Stimulated activated naive CD8-positive, alpha-beta T cell treated with anti-CD3 and anti-CD28 coated beads, Interleukin-15, Interleukin-2, amounts not matched to agents 100 ng/mL and 50 ng/mL, for 24 hours (primary cell): ENCODE data around the gene THAP4.

ENCODE experiments used
- H3K27ac Mint-ChIP-seq: one replicate; pipeline ENCODE4 v1.8.0; 2021; ENCODE audit warnings: mild to moderate bottlenecking, mixed read lengths
- H3K27me3 Mint-ChIP-seq: one replicate; pipeline ENCODE4 v1.8.0; 2021; ENCODE audit warnings: mixed read lengths
- H3K36me3 Mint-ChIP-seq: one replicate; pipeline ENCODE4 v1.8.0; 2021; ENCODE audit warnings: low read depth, mixed read lengths
- H3K4me1 Mint-ChIP-seq: one replicate; pipeline ENCODE4 v1.8.0; 2021; ENCODE audit warnings: low read depth, mixed read lengths
- H3K4me3 Mint-ChIP-seq: one replicate; pipeline ENCODE4 v1.8.0; 2021; ENCODE audit warnings: mild to moderate bottlenecking, mixed read lengths
- H3K9me3 Mint-ChIP-seq: one replicate; pipeline ENCODE4 v1.8.0; 2021; ENCODE audit warnings: mixed read lengths

Gene THAP4

DNA sequence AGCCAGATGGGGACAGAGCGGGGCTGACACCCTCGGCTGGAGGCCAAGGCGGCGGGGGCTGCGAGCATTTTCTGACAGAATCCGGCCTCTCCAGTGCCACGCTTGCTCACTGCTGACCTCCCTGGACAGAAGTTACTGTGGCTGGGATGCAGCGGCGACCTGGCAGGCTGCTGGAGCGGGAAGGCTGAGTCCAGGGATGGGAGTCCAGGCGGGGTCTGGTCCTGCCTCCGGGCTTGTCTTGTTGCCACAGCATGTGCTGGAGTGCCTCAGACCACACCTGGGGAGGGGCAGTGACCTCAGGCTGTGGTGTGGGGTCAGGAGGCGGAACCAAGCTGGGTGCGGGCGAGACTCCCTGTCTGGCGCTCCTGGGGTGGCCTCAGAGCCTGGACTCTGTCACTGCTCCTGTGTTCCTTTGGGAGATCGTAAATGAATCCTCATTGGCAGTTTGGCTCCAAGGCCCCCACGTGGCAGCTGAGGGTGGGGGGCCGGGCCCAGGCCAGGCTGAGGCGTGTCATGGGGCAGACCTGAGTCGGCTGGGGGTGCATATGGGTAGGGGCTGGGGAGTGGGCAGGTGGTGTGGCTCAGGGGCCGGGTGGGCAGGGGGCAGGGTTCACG lies 72.9 kb downstream of the THAP4 start:
- no peak overlapping the region for H3K4me3 Mint-ChIP-seq
- no peaks in the 10 kb centered on the region for H3K4me1 Mint-ChIP-seq
- H3K36me3 Mint-ChIP-seq, result no peaks in the 10 kb centered on the region
- H3K27me3 Mint-ChIP-seq, result peaks cover 11% of the 10 kb centered on the region
- H3K27ac Mint-ChIP-seq, result no peak overlapping the region
- no peaks in the 10 kb centered on the region for H3K9me3 Mint-ChIP-seq

DNA sequence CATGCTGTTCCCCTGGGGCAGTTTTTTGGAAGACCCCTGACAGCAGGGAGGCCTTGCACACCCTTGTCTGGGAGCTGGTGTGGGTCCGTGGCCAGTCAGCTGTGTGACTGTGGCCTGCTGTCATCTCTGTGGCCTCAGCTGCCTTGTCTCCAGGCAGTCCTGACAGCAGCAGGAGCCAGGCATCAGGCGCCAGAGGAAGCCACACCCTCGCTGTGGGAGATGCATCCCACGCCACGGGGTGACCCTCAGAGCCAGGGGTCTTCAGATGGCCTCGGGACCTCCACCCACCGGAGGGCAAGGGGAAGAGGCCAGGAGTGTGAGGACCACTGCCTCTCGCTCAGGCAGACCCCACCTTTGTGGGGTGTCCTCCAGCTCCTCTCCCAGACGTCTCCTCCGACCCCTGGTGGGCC lies 73.4 kb downstream of the THAP4 start:
- peaks cover 11% of the 10 kb centered on the region for H3K27me3 Mint-ChIP-seq
- H3K4me1 Mint-ChIP-seq, result no peaks in the 10 kb centered on the region
- H3K36me3 Mint-ChIP-seq, result no peaks in the 10 kb centered on the region
- no peak overlapping the region for H3K4me3 Mint-ChIP-seq
- H3K9me3 Mint-ChIP-seq, result no peaks in the 10 kb centered on the region
- H3K27ac Mint-ChIP-seq, result no peak overlapping the region

DNA sequence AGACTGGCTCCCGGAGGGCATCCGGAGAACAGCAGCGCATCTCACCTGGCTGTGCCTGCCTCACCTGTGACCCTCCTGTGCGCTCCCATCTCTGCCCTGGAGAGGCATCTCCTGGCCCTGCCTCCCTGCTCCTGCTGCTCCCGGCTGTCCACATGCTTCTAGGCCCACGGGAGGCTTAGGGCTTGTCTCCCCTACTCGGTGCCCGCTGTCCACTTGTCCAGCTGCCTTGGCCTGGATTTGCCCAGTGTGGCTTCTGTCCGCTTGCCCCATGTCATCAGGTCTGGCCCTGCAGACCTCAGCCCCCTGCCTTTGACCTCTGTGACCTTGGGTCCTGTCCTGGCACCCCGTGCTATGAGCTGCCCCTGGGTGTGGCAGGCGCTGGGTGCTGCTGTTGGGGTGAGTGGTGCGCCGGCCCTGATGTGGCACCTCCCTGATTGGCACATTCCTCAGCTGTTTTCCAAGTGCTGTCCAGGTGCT lies 73.9 kb downstream of the THAP4 start:
- Mint-ChIP-seq H3K27me3 (peaks cover 15% of the 10 kb centered on the region), H3K36me3 (peaks cover 3% of the 10 kb centered on the region), H3K9me3 (peaks cover 2% of the 10 kb centered on the region), H3K4me3 (no peak overlapping the region), H3K4me1 (peaks cover 3% of the 10 kb centered on the region), H3K27ac (no peak overlapping the region)

DNA sequence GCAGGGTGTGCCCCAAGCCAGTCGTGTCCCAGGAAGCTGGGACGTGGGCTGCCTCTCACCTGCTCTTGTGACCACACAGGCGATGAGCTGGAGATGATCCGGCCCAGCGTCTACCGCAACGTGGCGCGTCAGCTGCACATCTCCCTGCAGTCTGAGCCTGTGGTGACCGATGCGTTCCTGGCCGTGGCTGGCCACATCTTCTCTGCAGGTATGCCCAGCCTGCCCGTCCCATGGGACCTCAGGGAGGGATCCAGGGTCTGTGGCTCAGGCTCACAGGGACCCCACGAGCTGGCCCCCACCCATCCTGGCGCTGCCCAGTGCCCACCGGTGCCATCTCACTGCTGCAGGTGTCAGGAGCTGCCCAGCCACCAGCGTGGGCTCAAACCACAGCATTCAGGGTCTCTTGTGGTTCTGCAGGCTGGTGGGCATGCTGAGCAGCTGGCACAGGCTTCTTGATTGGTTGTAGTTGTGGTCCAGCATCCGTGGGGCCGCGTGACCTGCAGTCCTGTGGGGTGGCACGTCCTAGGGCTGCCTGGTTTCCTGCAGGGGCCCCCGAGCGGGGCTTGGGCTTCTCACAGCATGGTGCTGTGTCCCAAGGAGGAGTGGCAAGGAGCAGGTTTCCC lies 74.6 kb downstream of the THAP4 start:
- Mint-ChIP-seq H3K9me3 (peaks cover 9% of the 10 kb centered on the region), H3K4me1 (peaks cover 4% of the 10 kb centered on the region), H3K4me3 (no peak overlapping the region), H3K27me3 (peaks cover 22% of the 10 kb centered on the region), H3K27ac (no peak overlapping the region), H3K36me3 (peaks cover 9% of the 10 kb centered on the region)

DNA sequence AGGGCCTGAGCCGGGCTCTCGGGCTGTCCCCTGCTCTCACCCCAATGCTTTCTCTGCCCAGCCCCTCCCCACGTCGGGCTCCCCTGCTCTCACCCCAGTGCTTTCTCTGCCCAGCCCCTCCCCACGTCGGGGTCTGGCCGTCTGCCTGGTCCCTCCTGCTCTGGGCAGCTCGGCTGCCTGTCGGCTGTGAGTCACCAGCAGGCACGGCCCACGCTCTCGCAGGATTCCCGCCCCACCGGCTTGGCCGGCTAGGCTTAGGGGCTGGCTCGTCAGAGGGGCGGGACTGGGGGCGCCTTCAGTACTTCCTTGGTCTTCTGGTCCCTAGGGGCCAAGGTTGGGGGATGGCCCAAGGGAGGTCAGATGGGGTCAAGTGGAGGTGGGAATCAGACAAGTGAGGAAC lies 75.1 kb downstream of the THAP4 start:
- Mint-ChIP-seq H3K27ac (no peak overlapping the region), H3K4me1 (peaks cover 4% of the 10 kb centered on the region), H3K4me3 (no peak overlapping the region)

DNA sequence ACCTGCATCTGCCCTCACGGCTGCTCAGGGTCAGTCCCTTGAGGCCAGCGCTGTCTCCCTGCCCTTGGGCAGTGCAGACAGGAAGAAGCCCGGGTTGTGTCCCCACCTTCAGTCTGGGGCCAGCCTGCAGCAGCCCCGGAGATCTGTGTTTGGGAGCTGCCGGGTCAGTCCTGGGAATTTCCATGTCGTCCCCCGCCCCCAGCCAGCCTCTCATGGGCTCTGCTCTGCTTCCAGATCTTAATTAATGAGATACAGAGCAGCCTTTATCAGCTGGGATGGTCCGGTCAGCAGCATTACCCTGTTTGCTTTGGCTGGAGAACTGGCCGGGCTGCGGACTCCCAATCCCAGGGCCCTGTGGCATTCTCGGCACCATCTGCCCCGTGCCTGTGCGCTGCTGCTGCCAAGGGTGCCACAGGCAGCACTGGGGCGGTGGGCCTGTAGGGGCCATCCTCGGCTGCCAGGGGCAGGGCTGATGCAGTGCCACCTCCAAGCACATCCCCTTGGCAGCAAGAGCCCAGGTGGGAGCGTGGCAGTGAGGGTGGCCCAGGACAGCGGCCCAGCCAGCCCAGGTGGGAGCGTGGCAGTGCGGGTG lies 76.0 kb downstream of the THAP4 start:
- Mint-ChIP-seq H3K27me3 (peaks cover 35% of the 10 kb centered on the region), H3K4me1 (peaks cover 4% of the 10 kb centered on the region), H3K9me3 (peaks cover 9% of the 10 kb centered on the region), H3K27ac (no peak overlapping the region), H3K4me3 (no peak overlapping the region), H3K36me3 (peaks cover 9% of the 10 kb centered on the region)

More for the DNA sequence above, 75.1 kb downstream of the THAP4 start:
- peaks cover 9% of the 10 kb centered on the region for H3K36me3 Mint-ChIP-seq
- H3K27me3 Mint-ChIP-seq, result peaks cover 28% of the 10 kb centered on the region
- H3K9me3 Mint-ChIP-seq, result peaks cover 9% of the 10 kb centered on the region

DNA sequence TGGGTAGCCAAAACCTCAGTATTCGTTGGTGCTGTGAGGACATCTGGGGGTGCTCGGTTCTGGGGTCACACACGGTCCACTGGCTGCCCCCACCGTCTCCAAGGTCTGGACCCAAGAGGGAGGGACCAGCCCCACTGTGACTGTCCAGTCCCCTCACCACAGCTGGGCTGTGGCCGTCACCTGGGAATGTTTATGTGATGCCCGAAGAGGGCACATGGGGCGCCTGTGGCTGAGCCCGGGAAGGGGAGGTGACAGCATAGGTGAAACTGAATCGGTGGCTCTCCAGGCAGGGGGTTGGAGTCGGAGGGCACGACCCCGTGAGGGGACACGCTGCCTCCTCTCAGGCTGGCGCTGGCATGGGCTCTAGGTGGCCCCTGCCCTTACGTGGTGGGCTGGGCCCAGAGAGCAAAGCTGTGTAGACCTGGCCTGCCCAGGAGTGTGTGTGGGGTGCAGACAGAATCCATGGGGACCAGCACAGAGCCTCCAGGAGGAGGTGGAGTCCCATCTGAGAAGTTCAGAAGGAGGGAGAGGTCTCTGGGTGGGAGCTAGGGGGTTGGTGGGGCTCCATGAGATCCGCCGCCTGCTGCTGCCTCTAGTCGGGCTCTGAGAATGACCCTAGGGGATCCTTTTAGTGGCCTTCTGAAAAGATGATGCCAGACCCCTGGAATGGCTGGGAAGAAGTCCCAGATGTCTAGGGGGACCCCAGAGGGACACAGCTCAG lies 76.6 kb downstream of the THAP4 start:
- Mint-ChIP-seq H3K27me3 (peaks cover 35% of the 10 kb centered on the region), H3K4me3 (no peak overlapping the region), H3K9me3 (peaks cover 9% of the 10 kb centered on the region), H3K36me3 (peaks cover 9% of the 10 kb centered on the region), H3K27ac (no peak overlapping the region), H3K4me1 (peaks cover 4% of the 10 kb centered on the region)

DNA sequence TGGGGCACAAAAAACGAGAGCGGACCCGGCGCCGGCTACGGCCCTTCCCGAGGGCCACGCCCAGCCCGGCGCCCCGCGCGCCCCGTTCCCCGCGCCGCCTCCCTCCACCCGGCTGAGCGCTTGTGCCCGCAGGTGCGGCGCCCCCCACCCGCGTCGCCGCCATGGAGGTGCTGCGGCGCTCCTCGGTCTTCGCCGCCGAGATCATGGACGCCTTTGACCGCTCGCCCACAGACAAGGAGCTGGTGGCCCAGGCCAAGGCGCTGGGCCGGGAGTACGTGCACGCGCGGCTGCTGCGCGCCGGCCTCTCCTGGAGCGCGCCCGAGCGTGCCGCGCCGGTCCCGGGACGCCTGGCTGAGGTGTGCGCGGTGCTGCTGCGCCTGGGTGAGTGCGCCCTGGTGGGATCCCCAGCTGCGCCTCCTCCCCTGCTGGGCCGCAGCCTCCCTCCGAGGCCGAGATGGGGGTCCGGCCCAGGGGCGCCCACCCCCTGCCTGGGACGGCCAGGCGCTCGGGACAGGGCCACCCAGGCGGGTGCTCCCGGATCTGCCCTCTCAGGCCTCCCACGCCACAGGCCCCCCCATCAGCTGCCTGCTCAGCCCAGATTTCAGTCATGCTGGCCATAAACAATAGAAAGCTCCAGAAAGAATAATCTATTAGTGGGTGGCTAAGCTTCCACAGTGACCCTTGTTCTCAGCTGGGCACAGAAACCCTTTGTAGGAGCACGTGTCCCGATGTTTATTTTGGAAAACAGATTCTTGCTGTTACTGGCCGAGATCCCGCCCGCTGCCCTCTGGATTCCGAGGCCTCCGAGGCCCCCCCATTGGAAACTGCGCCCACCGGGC lies 77.4 kb downstream of the THAP4 start:
- H3K36me3 Mint-ChIP-seq, result peaks cover 9% of the 10 kb centered on the region
- H3K4me1 Mint-ChIP-seq, result peaks cover 4% of the 10 kb centered on the region
- peaks cover 9% of the 10 kb centered on the region for H3K9me3 Mint-ChIP-seq
- H3K27ac Mint-ChIP-seq, result no peak overlapping the region
- H3K4me3 Mint-ChIP-seq, result peak overlapping the region; percentile 53
- peaks cover 35% of the 10 kb centered on the region for H3K27me3 Mint-ChIP-seq

DNA sequence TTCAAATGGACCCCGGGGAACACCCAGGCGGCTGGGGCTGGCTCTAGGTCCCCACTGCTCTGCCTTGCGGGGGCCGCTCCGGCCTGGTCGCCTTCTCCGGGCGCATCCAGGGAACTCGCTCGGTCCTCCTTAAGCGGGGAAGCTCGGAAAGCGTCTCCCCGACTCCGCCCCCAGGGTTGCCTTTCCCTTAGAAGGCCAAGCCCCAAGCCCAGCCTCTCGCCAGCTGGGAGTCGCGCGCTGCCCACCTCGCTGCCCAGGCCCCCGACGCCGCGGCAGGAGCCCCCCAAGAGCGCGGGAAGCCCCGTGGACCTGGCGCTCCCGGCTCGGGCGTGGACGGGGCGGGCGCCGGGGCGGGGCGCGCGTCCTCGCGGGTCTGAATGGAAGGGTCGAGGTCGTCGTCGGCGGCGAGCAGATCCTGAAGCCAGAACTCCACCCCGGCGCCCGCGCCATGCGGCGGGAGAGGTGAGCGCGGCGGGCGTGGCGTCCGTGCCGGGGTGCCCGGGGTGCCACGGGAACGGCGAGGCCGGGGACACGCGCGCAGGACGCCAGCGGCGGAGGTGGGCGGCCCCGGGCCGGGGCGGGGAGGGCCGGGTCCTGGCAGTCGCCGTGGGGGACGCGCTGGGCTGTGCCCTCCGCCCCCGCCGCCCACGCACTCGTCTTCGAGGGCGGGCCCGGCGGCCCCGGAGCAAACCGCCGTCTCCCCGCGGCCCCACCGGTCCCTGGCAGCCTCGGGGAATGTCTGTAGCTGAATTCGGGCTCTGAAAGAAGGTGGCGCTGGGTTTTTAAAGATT lies 78.2 kb downstream of the THAP4 start, which contains the start of gene BOK:
BOK (plus strand) TSS at position 214 of the 791 bp plus-strand sequence. CDS start 739 bp downstream, outside the sequence.
- Mint-ChIP-seq H3K36me3 (peaks cover 9% of the 10 kb centered on the region), H3K4me1 (peaks cover 4% of the 10 kb centered on the region), H3K27me3 (peaks cover 35% of the 10 kb centered on the region), H3K27ac (no peak within 1 kb of the TSS), H3K4me3 (peak within 1 kb of the TSS; percentile 65), H3K9me3 (peaks cover 9% of the 10 kb centered on the region)

DNA sequence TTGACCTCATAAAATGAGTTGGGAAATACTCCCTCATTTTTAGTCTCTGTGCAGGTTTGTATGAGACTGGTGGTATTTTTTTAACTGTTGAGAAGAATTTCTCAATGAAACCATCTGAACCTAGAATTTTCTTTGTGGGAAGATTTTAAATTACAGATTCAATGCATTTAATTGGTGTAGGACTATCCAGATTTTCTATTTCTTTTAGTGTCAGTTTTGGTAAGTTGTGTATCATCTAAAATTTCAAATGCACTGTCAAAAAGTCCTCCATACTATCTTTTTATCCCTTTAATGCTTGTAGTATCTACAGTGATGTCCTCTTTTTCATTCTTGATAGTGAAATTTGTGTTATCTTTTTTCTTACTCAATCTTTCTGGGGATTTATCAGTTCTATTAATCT lies 80.2 kb downstream of the THAP4 start:
- Mint-ChIP-seq H3K9me3 (peaks cover 9% of the 10 kb centered on the region), H3K36me3 (peaks cover 9% of the 10 kb centered on the region), H3K4me1 (peaks cover 4% of the 10 kb centered on the region), H3K4me3 (no peak overlapping the region), H3K27me3 (peaks cover 46% of the 10 kb centered on the region), H3K27ac (no peak overlapping the region)

DNA sequence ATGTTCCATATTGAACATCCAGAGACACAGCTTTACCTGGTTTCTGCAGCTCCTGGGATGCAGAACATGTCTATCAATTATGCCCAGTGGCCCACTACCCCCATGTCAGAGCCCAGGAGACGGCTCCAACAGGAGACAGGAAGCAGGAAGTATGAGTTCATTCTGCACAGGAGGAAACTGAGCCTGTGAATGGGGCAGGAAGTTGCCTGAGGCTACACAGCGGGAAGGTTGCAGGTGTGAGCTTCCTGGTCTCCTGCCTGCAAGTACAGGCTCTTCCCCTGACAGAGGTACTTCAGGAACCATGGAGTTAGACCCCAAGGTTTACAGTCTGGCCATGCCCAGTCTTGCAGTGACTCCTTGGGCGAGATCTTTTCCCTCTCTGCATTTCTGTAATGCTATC lies 81.2 kb downstream of the THAP4 start:
- peaks cover 4% of the 10 kb centered on the region for H3K4me1 Mint-ChIP-seq
- no peak overlapping the region for H3K4me3 Mint-ChIP-seq

DNA sequence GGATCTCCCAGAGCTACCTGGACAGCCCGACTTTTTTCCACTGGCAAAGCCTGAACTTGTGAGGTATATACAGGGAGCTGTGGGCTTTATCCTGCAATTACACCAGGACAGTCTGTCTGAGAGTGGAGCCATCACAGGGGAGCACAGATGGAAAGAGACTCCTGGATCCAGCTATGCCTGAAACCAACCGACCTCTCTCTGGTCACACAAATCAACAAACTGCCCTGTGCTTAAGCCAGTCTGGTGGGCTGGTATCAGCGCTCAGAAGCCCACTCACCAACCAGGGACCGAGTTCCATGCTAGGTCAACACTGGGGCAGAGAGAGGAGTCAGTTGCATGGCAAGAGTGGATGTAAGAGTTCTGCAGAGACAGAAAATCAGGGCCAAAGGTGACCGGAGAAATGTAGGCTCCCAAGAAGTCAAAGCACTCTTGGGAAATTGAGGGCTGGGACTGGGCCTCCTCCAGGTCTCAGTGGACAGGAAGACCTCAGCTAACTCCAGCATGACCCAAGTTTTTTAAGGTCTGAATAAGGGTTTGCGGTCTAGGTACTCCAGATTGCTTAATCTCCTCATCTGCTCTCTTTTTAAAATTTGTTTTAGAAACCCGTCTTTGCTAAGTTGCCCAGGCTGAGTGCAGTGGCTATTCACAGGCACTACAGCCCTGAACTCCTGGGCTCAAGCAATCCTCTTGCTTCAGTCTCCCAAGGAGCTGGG lies 82.2 kb downstream of the THAP4 start:
- H3K27ac Mint-ChIP-seq, result no peak overlapping the region
- H3K9me3 Mint-ChIP-seq, result peaks cover 9% of the 10 kb centered on the region
- H3K27me3 Mint-ChIP-seq, result peaks cover 43% of the 10 kb centered on the region
- H3K4me1 Mint-ChIP-seq, result peaks cover 4% of the 10 kb centered on the region
- peaks cover 9% of the 10 kb centered on the region for H3K36me3 Mint-ChIP-seq
- no peak overlapping the region for H3K4me3 Mint-ChIP-seq

More for the DNA sequence above, 81.2 kb downstream of the THAP4 start:
- Mint-ChIP-seq H3K36me3 (peaks cover 9% of the 10 kb centered on the region), H3K9me3 (peaks cover 9% of the 10 kb centered on the region), H3K27ac (no peak overlapping the region), H3K27me3 (peaks cover 52% of the 10 kb centered on the region)

DNA sequence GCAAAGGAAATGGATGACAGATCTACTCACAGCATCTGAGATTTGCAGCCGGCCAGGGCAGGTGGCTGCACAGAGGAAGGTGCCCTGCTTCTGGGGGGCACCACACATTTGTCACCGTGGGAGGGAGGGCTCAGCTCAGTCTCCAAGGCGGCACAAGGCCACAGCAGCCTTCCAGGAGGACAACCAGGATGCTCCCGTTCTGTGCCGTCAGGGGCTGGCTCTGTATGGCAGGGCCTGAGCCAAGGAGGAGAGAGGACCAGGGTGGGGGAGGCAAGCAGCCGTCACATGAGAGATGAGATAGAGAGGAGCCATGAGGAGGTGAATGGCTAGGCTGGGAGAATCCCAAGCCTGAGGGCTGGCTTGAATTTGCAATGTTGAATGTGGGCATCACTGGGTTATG lies 83.0 kb downstream of the THAP4 start:
- peaks cover 4% of the 10 kb centered on the region for H3K4me1 Mint-ChIP-seq
- H3K27me3 Mint-ChIP-seq, result peaks cover 42% of the 10 kb centered on the region
- peaks cover 9% of the 10 kb centered on the region for H3K9me3 Mint-ChIP-seq
- no peak overlapping the region for H3K4me3 Mint-ChIP-seq
- H3K36me3 Mint-ChIP-seq, result peaks cover 9% of the 10 kb centered on the region
- H3K27ac Mint-ChIP-seq, result no peak overlapping the region
